GM12878 (cell line): ENCODE measurements around the gene STK17A. TPM values are rescaled to one million over a fixed set of nuclear protein-coding genes. Genes with fewer than 3 reads are reported as not detected.

Experiments used
- CBFB ChIP-seq: IDR thresholded peaks from 2 replicates; pipeline ENCODE4 v1.6.1; 2016; ENCODE audit warnings: antibody characterized with exemption, low read depth
- CHD1 ChIP-seq: IDR thresholded peaks from 2 replicates; pipeline ENCODE4 v1.6.1; 2012; ENCODE audit warnings: low read depth, low read length, improper control_type of control experiment
- ESRRA ChIP-seq: IDR thresholded peaks from 2 replicates; pipeline ENCODE4 v1.6.1; 2012; ENCODE audit warnings: mild to moderate bottlenecking, low read length, improper control_type of control experiment
- EZH2 ChIP-seq: IDR thresholded peaks from 2 replicates; pipeline ENCODE4 v1.6.1; 2012; ENCODE audit warnings: low read depth, mild to moderate bottlenecking, control low read depth, inconsistent platforms, low read length, borderline replicate concordance; ENCODE audit not compliant: control insufficient read depth
- GABPA ChIP-seq: IDR thresholded peaks from 2 replicates; pipeline ENCODE4 v1.6.1; 2014; ENCODE audit warnings: antibody characterized with exemption, low read depth, mild to moderate bottlenecking, inconsistent platforms
- HDAC2 ChIP-seq: fragments of 200-600 bp; sonication (generic); IDR thresholded peaks from 2 replicates; pipeline ENCODE4 v1.6.1; 2017
- IRF5 ChIP-seq: fragments of 450-650 bp; IDR thresholded peaks from 2 replicates; pipeline ENCODE4 v1.6.1; 2017; ENCODE audit warnings: borderline replicate concordance
- JUND ChIP-seq: IDR thresholded peaks from 2 replicates; pipeline ENCODE4 v1.6.1; 2012; ENCODE audit warnings: low read depth, mild to moderate bottlenecking, low read length, improper control_type of control experiment, moderate library complexity
- KDM1A ChIP-seq: fragments of 200-600 bp; sonication (generic); IDR thresholded peaks from 2 replicates; pipeline ENCODE4 v1.6.1; 2016; ENCODE audit warnings: borderline replicate concordance
- MEF2A ChIP-seq: IDR thresholded peaks from 2 replicates; pipeline ENCODE4 v1.6.1; 2011; ENCODE audit warnings: low read depth, mild to moderate bottlenecking, low read length, moderate library complexity; ENCODE audit not compliant: insufficient read depth
- MYB ChIP-seq: fragments of 150-350 bp; IDR thresholded peaks from 2 replicates; pipeline ENCODE4 v1.6.1; 2014; ENCODE audit warnings: mild to moderate bottlenecking, low read depth, low read length, borderline replicate concordance
- NFYB ChIP-seq: IDR thresholded peaks from 2 replicates; pipeline ENCODE4 v1.6.1; 2011; ENCODE audit warnings: low read depth, mild to moderate bottlenecking, low read length, improper control_type of control experiment, moderate library complexity; ENCODE audit not compliant: insufficient read depth
- PAX5 ChIP-seq: IDR thresholded peaks from 2 replicates; pipeline ENCODE4 v1.6.1; 2011; ENCODE audit warnings: low read depth, low read length, borderline replicate concordance
- POLR2AphosphoS2 ChIP-seq: IDR thresholded peaks from 2 replicates; pipeline ENCODE4 v1.6.1; 2011; ENCODE audit warnings: low read depth, mild to moderate bottlenecking, low read length, improper control_type of control experiment, moderate library complexity
- RAD51 ChIP-seq: fragments of 450-650 bp; IDR thresholded peaks from 2 replicates; pipeline ENCODE4 v1.6.1; 2016; ENCODE audit warnings: moderate library complexity, mild to moderate bottlenecking, inconsistent platforms
- SMAD1 ChIP-seq: fragments of 450-650 bp; IDR thresholded peaks from 2 replicates; pipeline ENCODE4 v1.6.1; 2018; ENCODE audit warnings: mild to moderate bottlenecking, low read depth; ENCODE audit not compliant: partially characterized antibody
- TAF1 ChIP-seq: IDR thresholded peaks from 2 replicates; pipeline ENCODE4 v1.6.1; 2011; ENCODE audit warnings: mild to moderate bottlenecking, low read depth, low read length, borderline replicate concordance
- TCF12 ChIP-seq: IDR thresholded peaks from 2 replicates; pipeline ENCODE4 v1.6.1; 2011; ENCODE audit warnings: low read depth, mild to moderate bottlenecking, low read length
- WRNIP1 ChIP-seq: IDR thresholded peaks from 2 replicates; pipeline ENCODE4 v1.6.1; 2011; ENCODE audit warnings: low read depth, low read length, improper control_type of control experiment, borderline replicate concordance
- ZNF217 ChIP-seq: fragments of 450-650 bp; IDR thresholded peaks from 2 replicates; pipeline ENCODE4 v1.6.1; 2017; ENCODE audit warnings: antibody characterized with exemption, mild to moderate bottlenecking
- ZSCAN29 ChIP-seq: fragments of 450-650 bp; IDR thresholded peaks from 2 replicates; pipeline ENCODE4 v1.6.1; 2017; ENCODE audit warnings: mild to moderate bottlenecking, moderate library complexity
- polyA plus RNA-seq, 11 experiments: library from polyadenylated mRNA; depleted of rRNA in 4 of 11; unstranded in 6 of 11; stranded (reverse) in 5 of 11; fragments of >200 nt; fragmentation: Nextera tagmentation in 4 of 11; fragmentation: Illumina TruSeq in 1 of 11; extraction: Ambion mirVana in 4 of 11; extraction: Trizol in 1 of 11; gene quantifications; 1 replicate in 1 of 11; 2 replicates in 10 of 11; pipeline versions ENCODE4 v1.2.1 to v1.2.3, GENCODE V29; 2011 to 2016; ENCODE audit warnings: inconsistent platforms in 2 of 11, missing spikeins in 2 of 11, low read depth in 1 of 11
- total RNA-seq, 4 experiments: library from RNA; depleted of rRNA in 3 of 4; stranded (reverse); fragments of >200 nt in 3 of 4; fragmentation: Illumina TruSeq in 1 of 4; extraction: Trizol in 1 of 4; gene quantifications; 2 replicates each; pipeline versions ENCODE4 v1.2.1 to v1.2.3, GENCODE V29; 2013 to 2021
- TF ChIP-seq, protein P1 (sequence below): fragments of 450-650 bp; formaldehyde crosslinking; IDR thresholded peaks from 2 replicates; pipeline ENCODE4 v1.4.0; 2020; ENCODE audit warnings: mild to moderate bottlenecking, moderate library complexity
- TF ChIP-seq, protein P2 (sequence below): fragments of 450-650 bp; IDR thresholded peaks from 2 replicates; pipeline ENCODE4 v1.6.1; 2017; ENCODE audit warnings: low read depth, mild to moderate bottlenecking, moderate library complexity

The STK17A gene
- total and polyA plus RNA-seq, 10 of the 15 experiments (the other 5 are each of a cell fraction or from before 2014, with no cell fraction given): 18.5 to 91.6 (median 70.8) TPM

GRCh38 chr7:43648473-43649406, 65.8 kb downstream of the STK17A start (continued):
- TF ChIP-seq, protein P1, sequence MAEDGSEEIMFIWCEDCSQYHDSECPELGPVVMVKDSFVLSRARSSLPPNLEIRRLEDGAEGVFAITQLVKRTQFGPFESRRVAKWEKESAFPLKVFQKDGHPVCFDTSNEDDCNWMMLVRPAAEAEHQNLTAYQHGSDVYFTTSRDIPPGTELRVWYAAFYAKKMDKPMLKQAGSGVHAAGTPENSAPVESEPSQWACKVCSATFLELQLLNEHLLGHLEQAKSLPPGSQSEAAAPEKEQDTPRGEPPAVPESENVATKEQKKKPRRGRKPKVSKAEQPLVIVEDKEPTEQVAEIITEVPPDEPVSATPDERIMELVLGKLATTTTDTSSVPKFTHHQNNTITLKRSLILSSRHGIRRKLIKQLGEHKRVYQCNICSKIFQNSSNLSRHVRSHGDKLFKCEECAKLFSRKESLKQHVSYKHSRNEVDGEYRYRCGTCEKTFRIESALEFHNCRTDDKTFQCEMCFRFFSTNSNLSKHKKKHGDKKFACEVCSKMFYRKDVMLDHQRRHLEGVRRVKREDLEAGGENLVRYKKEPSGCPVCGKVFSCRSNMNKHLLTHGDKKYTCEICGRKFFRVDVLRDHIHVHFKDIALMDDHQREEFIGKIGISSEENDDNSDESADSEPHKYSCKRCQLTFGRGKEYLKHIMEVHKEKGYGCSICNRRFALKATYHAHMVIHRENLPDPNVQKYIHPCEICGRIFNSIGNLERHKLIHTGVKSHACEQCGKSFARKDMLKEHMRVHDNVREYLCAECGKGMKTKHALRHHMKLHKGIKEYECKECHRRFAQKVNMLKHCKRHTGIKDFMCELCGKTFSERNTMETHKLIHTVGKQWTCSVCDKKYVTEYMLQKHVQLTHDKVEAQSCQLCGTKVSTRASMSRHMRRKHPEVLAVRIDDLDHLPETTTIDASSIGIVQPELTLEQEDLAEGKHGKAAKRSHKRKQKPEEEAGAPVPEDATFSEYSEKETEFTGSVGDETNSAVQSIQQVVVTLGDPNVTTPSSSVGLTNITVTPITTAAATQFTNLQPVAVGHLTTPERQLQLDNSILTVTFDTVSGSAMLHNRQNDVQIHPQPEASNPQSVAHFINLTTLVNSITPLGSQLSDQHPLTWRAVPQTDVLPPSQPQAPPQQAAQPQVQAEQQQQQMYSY (CRISPR knock-in tag): no peak
- peak; percentile 3; the same call in 1 of the 2 replicates for TF ChIP-seq JUND
- 0 out of 2 replicates have a peak, but pooled peaks have one; percentile 8 for TF ChIP-seq RAD51
- peak; percentile 32; the same call in 1 of the 2 replicates for TF ChIP-seq IRF5
- peak; percentile 92; the same call in 1 of the 2 replicates for TF ChIP-seq PAX5
- TF ChIP-seq KDM1A: no peak
- TF ChIP-seq MEF2A: peak; percentile 98
- TF ChIP-seq TCF12: peak; percentile 89
- TF ChIP-seq POLR2AphosphoS2: no peak
- peak; percentile 65; the same call in 1 of the 2 replicates for TF ChIP-seq CHD1
- 0 out of 2 replicates have a peak, but pooled peaks have one; percentile 22 for TF ChIP-seq TAF1
- no peak for TF ChIP-seq MYB
- no peak for TF ChIP-seq HDAC2
- TF ChIP-seq WRNIP1: no peak
- TF ChIP-seq CBFB: peak; percentile 98
- no peak for TF ChIP-seq EZH2
- TF ChIP-seq ZSCAN29: 0 out of 2 replicates have a peak, but pooled peaks have one; percentile 8
- TF ChIP-seq, protein P2, sequence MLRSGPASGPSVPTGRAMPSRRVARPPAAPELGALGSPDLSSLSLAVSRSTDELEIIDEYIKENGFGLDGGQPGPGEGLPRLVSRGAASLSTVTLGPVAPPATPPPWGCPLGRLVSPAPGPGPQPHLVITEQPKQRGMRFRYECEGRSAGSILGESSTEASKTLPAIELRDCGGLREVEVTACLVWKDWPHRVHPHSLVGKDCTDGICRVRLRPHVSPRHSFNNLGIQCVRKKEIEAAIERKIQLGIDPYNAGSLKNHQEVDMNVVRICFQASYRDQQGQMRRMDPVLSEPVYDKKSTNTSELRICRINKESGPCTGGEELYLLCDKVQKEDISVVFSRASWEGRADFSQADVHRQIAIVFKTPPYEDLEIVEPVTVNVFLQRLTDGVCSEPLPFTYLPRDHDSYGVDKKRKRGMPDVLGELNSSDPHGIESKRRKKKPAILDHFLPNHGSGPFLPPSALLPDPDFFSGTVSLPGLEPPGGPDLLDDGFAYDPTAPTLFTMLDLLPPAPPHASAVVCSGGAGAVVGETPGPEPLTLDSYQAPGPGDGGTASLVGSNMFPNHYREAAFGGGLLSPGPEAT: peak; percentile 95
- no peak for TF ChIP-seq SMAD1
- TF ChIP-seq ESRRA: no peak
- peak; percentile 66 for TF ChIP-seq NFYB
- TF ChIP-seq ZNF217: no peak
- TF ChIP-seq GABPA: peak; percentile 55; the same call in 1 of the 2 replicates
